ENCODE results near the gene PRAME.
"Not testable (repeated sequence)": the region's sequence is repeated elsewhere in the genome, so short reads cannot be mapped to it uniquely, and the experiment has no call there.

PRAME gene, protein sequence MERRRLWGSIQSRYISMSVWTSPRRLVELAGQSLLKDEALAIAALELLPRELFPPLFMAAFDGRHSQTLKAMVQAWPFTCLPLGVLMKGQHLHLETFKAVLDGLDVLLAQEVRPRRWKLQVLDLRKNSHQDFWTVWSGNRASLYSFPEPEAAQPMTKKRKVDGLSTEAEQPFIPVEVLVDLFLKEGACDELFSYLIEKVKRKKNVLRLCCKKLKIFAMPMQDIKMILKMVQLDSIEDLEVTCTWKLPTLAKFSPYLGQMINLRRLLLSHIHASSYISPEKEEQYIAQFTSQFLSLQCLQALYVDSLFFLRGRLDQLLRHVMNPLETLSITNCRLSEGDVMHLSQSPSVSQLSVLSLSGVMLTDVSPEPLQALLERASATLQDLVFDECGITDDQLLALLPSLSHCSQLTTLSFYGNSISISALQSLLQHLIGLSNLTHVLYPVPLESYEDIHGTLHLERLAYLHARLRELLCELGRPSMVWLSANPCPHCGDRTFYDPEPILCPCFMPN

DNA sequence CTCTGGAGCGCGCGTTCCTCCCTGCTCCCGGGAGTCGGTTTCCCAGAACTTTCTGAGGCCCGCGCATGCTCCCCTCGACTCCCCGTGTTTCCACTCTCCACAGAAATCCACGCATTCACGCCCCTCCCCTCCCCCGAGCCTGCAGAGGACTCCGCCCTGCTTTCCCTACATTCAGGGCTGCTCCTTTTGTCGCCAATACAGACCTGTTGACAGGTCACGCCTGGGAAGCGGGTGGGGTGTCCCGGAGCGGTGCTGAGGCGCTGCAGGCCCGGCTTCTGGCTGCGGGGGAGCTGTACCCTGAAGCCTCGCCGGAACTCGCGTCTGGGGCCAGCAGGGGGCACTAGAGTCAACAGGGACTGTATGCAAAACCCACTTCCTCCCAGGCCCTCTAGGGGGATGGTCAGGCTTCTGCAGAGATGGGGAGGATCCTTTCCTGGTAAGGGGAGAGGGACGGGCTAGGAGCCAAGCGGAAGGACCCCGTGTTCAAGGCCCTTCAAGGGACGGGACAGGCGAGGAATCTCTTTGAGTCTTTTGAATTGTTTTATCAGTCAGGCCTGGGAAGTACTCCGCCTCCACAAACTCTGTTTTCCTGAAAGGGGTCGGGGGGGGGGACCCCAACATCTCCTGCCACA, at the start of gene PRAME:
TSS of gene PRAME (minus strand) at position 294 of the 632 bp plus-strand sequence. CDS start 2,433 bp downstream, outside the sequence.
- DNase-seq = peak; percentile 94

DNA sequence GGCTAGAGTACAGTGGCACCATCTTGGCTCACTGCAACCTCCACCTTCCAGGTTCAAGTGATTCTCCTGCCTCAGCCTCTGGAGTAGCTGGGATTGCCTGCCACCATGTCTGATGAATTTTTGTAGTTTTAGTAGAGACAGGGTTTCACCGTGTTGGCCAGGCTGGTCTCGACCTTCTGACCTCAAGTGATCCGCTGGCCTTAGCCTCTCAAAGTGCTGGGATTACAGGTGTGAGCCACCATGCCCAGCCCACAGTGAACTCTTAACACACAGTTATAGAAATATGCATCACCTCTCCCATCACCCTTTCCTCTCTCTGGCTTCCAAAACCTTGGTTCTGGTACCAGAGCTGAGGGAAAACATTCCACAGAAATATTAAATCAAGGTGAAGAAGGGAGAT, 49.0 kb upstream of the PRAME start:
- DNase-seq = not testable (repeated sequence)

DNA sequence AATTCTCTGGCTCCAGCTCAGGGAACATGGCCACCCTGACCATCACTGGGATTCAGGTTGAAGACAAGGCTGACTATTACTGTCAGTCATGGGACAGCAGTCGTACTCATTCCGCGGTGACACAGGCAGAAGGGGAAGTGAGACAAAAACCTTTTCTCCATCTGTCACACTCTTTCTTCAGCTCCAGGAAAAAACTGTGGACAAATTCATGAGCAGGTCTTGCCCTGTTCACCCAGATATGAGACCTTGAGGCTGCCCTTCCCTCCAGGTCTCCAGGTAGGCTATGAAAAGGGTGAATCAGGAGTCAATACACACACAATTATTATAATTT, 46.0 kb upstream of the PRAME start:
- DNase-seq = no peak

DNA sequence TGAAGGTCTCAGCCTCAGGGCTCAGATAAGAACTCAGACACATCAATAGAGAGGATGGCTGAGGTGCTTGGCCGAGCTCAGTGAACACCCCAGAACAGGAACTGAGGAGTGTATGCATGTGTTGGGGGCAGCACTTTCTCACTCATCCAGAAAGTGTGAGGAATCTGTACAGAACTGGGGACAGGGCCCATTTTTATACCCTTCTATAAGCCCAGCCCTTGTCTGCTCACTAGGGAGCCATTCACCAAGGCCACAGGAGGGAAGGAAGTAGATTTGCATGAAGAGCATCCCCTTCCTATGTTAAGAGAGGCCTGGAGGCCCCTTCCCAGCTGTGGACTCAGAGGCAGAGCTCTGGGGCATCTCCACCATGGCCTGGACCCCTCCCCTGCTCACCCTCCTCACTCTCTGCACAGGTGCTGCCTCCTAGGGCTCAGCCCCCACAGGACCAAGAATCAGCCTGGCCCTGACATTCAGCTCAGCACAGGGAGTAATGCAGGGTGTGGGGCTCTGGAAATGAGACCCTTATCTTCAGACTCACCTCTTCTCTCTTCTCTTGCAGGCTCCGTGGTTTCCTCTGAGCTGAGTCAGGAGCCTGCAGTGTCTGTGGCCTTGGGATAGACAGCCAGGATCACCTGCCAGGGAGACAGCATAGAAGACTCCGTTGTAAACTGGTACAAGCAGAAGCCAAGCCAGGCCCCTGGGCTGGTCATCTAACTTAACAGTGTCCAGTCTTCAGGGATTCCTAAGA, 45.4 kb upstream of the PRAME start:
- no peak for DNase-seq

DNA sequence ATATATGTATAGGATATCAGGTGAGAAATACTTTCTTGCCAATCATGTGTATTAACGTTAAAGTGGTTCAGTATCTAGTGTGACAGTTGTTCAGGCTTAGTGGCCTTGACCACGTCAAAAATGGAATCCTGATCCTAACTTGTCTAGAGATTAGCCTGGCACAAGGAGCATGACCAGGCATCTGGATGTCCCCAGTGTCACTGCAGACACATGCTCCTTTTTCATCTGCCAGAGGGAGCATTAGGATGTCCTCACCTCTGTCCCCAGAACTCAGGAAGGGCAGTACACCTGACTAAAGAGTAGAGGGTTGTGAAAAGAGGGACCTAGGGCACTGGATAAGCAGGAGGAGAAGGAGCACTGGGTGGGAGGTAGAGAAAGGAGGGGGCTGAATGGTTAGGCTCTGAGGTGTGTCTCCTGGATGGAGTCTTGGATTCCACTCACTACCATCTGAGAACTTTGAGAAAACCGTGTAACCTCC, 44.4 kb upstream of the PRAME start:
- DNase-seq = no peak

DNA sequence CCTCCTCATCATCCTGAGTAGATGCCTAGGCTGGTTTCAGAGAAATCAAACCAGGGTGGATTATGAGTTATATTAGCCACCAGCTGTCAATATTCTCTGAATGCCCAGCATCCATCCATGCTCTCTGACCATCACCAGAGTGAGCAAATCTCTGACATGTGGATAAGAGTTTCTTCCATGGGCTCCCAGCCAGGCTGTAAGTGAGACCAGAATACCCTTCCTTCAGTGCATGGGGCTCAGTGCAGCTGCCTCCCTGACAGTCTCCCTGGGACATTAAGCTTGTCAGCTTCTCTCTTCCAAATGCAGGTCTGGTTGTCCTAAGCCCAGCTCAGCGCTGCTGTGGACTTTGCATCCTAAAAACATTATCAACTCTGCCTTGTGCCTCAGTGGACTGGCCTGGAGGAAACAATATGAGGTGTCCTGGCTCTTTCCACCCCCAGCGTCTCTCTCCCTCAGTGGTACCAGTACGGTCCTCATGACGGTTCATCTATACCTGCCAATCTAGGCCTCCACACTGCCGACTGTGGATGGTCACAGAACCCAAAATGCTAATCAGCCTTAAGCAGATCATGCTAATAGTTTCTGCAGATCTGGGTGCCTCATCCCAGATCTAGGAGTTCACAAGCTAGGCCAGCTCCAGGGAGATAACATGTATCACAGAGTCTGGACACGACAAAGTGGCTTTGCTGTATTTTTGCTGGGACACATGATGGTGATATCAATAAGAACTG, 41.6 kb upstream of the PRAME start:
- no peak for DNase-seq

DNA sequence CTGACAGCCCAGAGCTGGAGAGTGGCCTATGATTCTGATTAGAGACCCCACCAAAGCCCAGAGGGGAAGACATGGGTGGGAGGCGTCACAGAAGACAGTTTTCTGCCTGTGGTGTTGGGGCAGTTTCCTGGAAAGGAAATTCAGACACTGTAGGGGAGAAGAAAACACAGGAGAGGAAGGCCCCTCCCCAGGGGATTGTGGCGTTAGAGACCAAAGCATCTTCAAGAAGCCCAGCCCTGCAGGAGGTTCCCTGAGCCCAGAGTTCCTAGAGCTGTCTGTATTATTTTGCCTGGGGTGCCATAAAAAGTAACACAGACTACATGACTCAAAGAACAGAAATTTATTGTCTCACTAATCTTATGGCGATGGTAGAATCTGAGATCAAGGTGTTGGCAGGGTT, 40.2 kb upstream of the PRAME start:
- DNase-seq = no peak

DNA sequence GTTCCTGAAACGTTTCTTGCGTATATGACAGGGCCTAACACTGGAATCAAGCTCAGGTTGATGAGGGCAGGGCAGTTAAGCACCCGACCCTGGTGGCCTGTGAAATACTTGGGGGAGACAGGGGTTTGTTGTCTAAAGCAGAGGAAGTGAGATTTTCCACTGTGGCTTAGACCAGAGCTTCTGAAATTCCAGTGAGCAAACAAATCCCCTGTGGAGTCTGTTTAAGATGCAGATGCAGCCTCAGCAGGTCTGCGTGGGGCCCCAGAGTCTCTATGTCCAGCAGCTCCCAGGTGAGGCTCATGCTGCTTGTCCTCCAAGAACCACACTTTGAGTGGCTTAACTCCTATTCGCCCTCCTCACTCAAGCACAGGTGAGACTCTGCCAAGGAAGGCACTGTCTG, 39.1 kb upstream of the PRAME start:
- no peak for DNase-seq

DNA sequence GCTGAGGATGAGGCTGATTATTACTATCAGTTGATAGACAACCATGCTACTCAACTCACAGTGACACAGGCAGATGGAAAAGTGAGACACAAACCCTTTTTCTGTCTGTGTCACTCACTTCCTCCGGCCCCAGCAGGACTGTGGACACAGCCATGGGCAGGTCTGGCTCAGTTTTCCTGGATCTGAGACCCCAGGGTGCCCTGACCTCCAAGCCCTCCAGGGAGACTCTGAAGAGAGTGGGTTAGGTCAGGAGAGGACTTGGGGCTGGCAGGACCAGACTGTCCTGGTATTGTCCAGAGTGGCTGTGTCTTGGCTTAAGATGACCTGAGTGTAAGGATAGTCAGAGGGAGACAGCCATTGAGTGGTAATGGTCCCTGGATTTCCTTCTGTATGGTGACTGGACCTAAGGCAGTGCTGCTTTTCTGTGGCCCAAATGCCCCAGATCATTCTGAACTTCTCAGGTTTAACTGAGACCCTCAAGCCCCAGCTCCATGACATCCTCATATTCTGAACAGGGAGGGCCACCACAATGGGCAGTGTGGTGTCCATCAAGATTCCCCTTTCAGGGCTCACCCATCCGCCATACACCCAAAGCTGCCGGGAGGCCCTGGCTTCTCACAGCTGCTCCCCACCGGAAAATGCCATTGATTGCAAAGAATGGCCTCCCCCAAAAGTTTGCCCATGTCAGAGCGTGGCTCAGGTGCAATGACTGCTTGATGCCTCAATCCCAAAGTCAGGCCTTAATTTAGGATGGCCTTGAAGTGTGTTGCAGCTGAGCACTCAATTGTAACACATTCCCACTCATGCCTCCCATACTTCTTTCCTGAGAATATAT, 36.2 kb upstream of the PRAME start:
- no peak for DNase-seq

DNA sequence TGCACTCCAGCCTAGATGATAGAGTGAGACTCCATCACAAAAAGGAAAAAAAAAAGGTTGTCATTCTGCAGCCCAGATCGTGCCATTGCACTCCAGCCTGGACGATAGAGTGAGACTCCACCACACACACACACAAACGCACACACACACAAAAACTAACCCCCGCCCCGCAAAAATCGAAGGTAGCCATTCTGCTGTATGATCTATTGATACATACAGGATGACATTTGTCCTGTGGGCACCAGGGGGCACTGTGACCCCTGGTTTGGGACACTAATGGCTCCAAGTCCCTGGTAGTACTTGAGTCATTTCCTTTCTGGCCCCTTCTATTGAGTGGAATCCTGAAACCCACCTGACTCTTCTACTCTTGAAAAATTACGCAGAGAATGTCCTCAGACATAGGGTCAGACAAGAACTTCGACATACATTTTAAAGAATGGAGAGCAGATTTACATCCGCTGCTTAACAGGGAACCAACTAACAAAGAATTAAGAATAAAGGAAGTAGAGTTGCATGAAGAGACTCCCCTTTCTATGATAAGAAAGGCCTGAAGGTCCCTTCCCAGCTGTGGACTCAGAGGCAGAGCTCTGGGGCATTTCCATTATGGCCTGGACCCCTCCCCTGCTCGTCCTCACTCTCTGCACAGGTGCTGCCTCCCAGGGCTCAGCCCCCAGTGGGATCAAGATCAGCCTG, 35.0 kb upstream of the PRAME start:
- peak; percentile 71 for DNase-seq

DNA sequence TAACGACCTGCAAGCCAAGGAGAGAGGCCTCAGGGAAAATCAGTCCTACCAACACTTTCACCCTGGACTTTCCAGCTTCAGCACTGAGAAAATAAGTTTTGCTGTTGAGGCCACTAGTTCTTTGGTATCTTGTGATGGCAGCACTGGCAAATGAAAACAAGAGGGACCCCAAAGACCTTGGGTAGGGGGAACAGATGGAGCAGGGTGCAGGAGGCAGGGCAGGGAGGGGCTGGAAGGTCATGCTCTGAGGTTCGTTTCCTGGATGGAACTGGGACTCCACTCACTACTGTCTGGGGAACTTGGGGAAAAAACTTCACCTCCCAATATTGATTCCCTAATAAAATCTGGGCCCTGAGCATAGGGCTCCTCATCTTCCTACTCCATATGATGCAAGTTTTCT, 34.2 kb upstream of the PRAME start:
- no peak for DNase-seq

DNA sequence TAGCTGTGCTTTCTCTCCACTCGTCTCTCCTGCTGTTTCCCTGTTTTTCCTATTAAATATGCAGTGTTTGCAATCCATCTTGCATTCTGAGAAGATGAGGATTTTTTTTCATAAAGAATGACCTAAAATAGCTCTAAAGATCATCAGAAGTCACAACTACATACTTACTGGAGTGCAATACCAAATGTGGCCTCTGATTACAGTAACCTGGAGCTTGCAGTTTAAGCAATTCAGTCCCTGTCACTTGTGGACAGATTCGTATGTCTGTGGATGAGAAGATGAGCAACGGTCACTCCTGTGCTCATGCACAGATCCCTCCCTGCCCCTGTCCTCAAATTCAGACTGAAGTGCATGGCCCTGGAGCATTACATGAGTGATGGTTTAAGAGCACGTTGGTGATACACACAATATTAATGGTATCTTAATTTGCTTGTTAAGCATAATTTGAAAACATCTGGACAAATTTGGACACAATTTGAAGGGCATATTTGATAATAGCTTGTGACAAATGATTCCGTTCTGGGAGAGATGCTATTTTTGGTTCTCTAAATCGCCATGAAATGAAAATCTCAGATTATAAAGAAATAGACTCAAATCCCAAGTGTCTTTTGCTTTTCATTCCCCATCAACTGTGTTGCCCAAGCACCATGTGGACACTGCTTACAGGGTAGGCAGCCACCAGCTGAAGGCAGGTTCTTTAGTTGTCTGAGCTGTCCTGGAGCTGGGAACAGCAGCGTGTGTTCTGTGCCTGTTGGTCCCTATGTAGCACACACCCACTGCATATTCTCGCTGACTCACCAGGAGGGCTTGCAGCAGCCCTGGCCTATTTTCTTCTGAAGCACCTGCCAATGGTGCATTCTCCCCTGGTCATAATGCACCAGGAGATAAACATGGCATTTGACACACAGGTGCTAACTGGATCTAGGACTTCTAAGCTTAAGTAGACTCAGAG, 32.6 kb upstream of the PRAME start:
- no peak for DNase-seq

DNA sequence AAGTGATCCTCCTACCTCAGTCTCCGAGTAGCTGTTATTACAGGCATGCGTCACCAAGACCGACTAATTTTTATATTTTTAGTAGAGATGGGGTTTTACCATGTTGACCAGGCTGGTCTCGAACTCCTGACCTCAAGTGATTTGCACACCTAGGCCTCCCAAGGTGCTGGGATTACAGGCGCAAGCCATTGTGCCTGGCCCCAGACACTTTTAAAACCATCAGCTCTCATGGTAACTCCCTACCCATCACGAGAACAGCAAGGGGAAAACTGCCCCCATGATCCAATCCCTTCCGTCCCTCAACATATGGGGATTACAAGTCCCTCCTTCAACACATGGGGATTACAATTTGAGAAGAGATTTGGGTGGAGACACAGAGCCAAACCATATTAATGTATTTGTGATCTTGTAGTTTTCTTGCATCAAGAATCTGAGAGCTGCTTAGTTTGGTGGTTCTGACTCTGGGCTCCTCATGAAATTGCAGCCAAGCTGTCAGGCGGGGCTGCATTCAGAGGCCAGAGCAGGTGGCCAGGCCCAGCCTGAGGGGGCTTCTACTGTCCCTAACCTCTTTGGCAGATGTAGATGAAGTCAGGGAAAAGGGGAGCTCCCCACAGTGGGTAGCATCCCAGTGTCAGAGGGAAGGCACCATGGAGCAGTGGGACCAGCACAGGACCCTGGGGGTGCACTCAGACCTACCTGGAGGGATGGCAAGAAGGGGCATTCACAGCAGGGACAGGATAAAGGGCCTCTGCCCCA, 31.2 kb upstream of the PRAME start:
- DNase-seq = no peak

DNA sequence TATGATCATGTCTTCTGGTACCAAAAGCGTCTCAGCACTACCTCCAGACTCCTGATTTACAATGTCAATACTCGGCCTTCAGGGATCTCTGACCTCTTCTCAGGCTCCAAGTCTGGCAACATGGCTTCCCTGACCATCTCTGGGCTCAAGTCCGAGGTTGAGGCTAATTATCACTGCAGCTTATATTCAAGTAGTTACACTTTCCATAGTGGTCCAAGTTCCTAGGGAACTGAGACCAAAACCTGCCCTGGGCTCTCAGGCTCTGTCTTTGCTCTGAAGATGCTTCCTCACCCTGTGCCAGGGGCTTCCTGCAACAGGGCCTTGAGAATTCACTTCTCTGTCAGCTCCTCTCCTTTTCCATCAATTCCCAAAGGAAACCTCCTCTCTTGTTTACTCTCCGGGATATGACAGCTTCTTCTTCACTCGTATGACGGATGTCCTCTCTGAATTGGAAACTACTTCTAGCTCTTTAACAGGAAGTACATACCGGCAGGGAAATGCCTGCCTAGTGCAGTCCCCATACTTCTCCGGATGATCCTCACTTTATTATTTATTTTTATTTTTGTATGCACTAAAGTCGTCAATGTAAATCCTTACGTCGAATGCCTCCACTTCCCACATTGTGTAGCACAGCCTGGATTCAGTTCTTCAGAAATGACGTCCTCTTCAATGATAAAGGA, 29.6 kb upstream of the PRAME start:
- no peak for DNase-seq

DNA sequence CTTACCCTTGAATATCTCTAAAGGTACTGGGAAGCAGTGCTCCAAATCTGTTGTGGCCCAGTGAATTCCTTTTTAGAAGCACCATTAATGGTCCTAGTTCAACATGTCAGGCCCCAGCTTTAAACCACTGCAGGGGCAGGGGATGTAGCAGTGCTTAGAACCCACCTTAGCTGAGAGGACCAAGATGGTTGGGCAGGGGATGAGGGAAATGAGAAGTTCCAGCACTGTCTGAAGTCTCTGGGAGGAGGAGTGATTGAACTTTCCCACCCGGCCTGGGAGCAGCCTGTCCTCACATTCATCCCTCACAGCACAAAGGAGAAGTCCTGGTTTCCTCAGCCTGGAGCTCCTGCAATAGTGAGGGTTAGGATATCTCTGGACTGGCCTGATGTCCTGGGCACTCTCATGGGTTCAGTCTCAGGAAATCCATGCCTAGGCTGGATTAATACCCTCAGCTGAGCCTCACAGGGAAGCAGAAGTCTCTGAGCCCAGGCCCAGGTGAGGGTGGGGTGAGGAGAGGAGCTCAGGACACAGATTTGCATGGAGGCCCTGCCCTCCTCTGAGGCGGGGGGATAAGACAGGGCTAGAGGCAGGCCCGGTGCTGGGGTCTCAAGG, 28.6 kb upstream of the PRAME start:
- DNase-seq = no peak

DNA sequence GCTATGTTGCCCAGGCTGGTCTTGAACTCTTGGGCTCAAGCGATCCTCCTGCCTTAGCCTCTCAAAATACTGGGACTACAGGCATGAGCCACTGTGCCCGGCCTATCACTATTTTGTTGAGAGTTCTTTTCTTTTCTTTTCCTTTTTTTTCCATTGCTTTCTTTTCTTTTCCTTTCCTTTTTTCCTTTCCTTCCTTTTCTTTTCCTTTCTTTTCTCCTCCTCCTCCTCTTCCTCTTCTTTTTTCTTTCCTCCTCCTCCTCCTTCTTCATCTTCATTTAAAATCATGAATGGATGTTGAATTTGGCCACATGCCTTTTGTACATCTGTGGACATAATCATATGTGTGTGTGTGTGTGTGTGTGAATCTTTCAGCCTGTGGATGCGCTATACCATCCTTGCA, 25.7 kb upstream of the PRAME start:
- no peak for DNase-seq

DNA sequence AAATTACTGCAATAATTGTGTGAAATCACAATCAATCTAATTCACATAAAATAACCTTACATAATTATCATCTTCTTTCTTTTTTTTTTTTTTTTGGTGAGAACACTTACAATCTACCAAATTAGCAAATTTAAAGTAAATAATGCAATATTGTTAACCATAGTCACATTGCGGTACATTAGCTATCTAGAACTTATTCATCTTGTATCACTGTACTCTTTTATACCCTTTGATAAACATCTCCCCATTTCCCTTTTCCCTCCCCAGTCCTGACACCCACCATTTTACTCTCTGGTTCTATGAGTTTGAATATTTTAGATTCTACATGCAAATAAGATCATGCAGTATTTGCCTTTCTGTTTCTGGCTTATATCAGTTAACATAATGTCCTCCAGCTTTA, 24.0 kb upstream of the PRAME start:
- DNase-seq = no peak

DNA sequence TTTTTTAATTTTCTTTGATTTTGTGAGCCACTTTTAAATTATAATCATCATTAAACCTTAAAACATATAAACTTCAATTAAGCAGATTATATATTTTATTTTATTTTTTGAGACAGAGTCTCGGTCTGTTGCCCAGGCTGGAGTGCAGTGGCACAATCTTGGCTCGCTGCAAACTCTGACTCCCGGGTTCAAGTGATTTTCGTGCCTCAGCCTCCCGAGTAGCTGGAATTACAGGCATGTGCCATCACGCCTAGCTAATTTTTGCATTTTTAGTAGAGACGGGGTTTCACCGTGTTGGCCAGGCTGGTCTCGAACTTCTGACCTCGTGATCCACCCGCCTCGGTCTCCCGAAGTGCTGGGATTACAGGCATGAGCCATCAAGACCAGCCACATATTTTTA, 22.5 kb upstream of the PRAME start:
- not testable (repeated sequence) for DNase-seq

All from stimulated activated CD8-positive, alpha-beta memory T cell treated with anti-CD3 and anti-CD28 coated beads, Interleukin-4, amount 100 ng/mL, for 48 hours (primary cell).